IMR-90 (cell line): ENCODE data around the gene SLC4A9. TPM values are rescaled to one million over a fixed set of nuclear protein-coding genes. Genes with fewer than 3 reads are reported as not detected.

ENCODE experiments used
- ATAC-seq: fragments of 200-7000 bp; cut with Tn5 transposase; 2 replicates; pipeline ENCODE4 v1.9.1; 2020; ENCODE audit warnings: low read depth, mild to moderate bottlenecking, moderate library complexity
- BruUV-seq: library from RNA; stranded (reverse); fragments of 400-500 nt; replicated peaks from 2 replicates; lab custom pipeline; 2021; lab: Mats Ljungman, UMichigan
- CTCF ChIA-PET: fragments of 300-600 bp; formaldehyde crosslinking; extraction: SDS; loops from one replicate; lab custom pipeline; 2021; ENCODE audit warnings: antibody characterized with exemption; lab: Yijun Ruan, JAX
- POLR2A ChIA-PET: fragments of 300-600 bp; sonication (Branson Sonifier 250); formaldehyde crosslinking; loops from one replicate; lab custom pipeline; 2022; ENCODE audit warnings: antibody characterized with exemption; ENCODE audit not compliant: unreplicated experiment; lab: Charles Lee
- DNase-seq: peaks from one replicate; pipeline ENCODE4 v3.0.0; 2013
- H2AFZ ChIP-seq: replicated peaks from 2 replicates; pipeline ENCODE3; 2013; ENCODE audit warnings: low read length, mild to moderate bottlenecking; ENCODE audit not compliant: poor library complexity
- H2AK5ac ChIP-seq: 2 replicates; pipeline ENCODE4 v1.6.1; 2013; ENCODE audit warnings: low read depth, low read length, inconsistent platforms
- H2AK9ac ChIP-seq: replicated peaks from 2 replicates; pipeline ENCODE3; 2013; ENCODE audit warnings: mild to moderate bottlenecking, low read depth, low read length, moderate library complexity; ENCODE audit not compliant: poor library complexity
- H2BK120ac ChIP-seq: 2 replicates; pipeline ENCODE4 v1.6.1; 2013; ENCODE audit warnings: low read depth, low read length, inconsistent platforms
- H2BK15ac ChIP-seq: 3 replicates; pipeline ENCODE4 v1.6.1; 2013; ENCODE audit warnings: low read depth, low read length, inconsistent platforms
- H2BK20ac ChIP-seq: 2 replicates; pipeline ENCODE4 v1.6.1; 2013; ENCODE audit warnings: low read depth, mild to moderate bottlenecking, inconsistent platforms, low read length, moderate library complexity
- H2BK5ac ChIP-seq: 2 replicates; pipeline ENCODE4 v1.6.1; 2013; ENCODE audit warnings: mild to moderate bottlenecking, low read depth, low read length, inconsistent platforms; ENCODE audit not compliant: poor library complexity, severe bottlenecking
- H3K14ac ChIP-seq: replicated peaks from 2 replicates; pipeline ENCODE4 v1.6.1; 2013; ENCODE audit warnings: low read depth, low read length, inconsistent platforms
- H3K18ac ChIP-seq: 2 replicates; pipeline ENCODE4 v1.6.1; 2013; ENCODE audit warnings: low read depth, low read length, control low read depth
- H3K23ac ChIP-seq: 2 replicates; pipeline ENCODE4 v1.6.1; 2013; ENCODE audit warnings: low read depth, low read length, inconsistent platforms
- H3K27ac ChIP-seq: 2 replicates; pipeline ENCODE4 v1.5.1; 2013; ENCODE audit warnings: mild to moderate bottlenecking, control low read depth, low read length; ENCODE audit not compliant: insufficient read depth
- H3K27me3 ChIP-seq: 2 replicates; pipeline ENCODE4 v1.6.1; 2013; ENCODE audit warnings: low read length; ENCODE audit not compliant: control insufficient read depth, insufficient read depth
- H3K36me3 ChIP-seq: 2 replicates; pipeline ENCODE4 v1.6.1; 2013; ENCODE audit warnings: low read length, mixed read lengths; ENCODE audit not compliant: control insufficient read depth, insufficient read depth
- H3K4ac ChIP-seq: 2 replicates; pipeline ENCODE4 v1.6.1; 2013; ENCODE audit warnings: low read depth, low read length, inconsistent platforms
- H3K4me1 ChIP-seq: 2 replicates; pipeline ENCODE4 v1.6.1; 2013; ENCODE audit warnings: low read length, mixed read lengths; ENCODE audit not compliant: control insufficient read depth, insufficient read depth
- H3K4me2 ChIP-seq: 2 replicates; pipeline ENCODE4 v1.6.1; 2013; ENCODE audit warnings: low read depth, mild to moderate bottlenecking, control low read depth, low read length, moderate library complexity
- H3K4me3 ChIP-seq: 2 replicates; pipeline ENCODE4 v1.5.1; 2013; ENCODE audit warnings: low read depth, mild to moderate bottlenecking, control low read depth, low read length, moderate library complexity; ENCODE audit not compliant: insufficient read depth
- H3K56ac ChIP-seq: 2 replicates; pipeline ENCODE4 v1.6.1; 2013; ENCODE audit warnings: low read length, inconsistent platforms; ENCODE audit not compliant: insufficient read depth; ENCODE audit errors: extremely low read depth
- H3K79me1 ChIP-seq, 2 experiments: 2 replicates each; pipeline ENCODE4 v1.6.1; 2013; ENCODE audit warnings: low read length in 2 of 2, inconsistent platforms in 1 of 2, low read depth in 1 of 2
- H3K9ac ChIP-seq: 2 replicates; pipeline ENCODE4 v1.6.1; 2013; ENCODE audit warnings: low read depth, low read length, control low read depth
- H3K9me1 ChIP-seq: 2 replicates; pipeline ENCODE4 v1.6.1; 2013; ENCODE audit warnings: low read length, inconsistent platforms; ENCODE audit not compliant: insufficient read depth
- H3K9me3 ChIP-seq: 2 replicates; pipeline ENCODE4 v1.6.1; 2013; ENCODE audit warnings: low read length; ENCODE audit not compliant: control insufficient read depth, insufficient read depth
- H4K20me1 ChIP-seq: 2 replicates; pipeline ENCODE4 v1.6.1; 2013; ENCODE audit warnings: low read length, inconsistent platforms; ENCODE audit not compliant: insufficient read depth
- H4K5ac ChIP-seq: 2 replicates; pipeline ENCODE4 v1.6.1; 2013; ENCODE audit warnings: mild to moderate bottlenecking, low read depth, low read length, control low read depth
- H4K8ac ChIP-seq, 2 experiments: 2 replicates each; pipeline ENCODE4 v1.6.1; 2013; ENCODE audit warnings: low read depth in 2 of 2, low read length in 2 of 2, control low read depth in 1 of 2, inconsistent platforms in 1 of 2
- H4K91ac ChIP-seq: 2 replicates; pipeline ENCODE4 v1.6.1; 2013; ENCODE audit warnings: low read depth, low read length, inconsistent platforms; ENCODE audit not compliant: insufficient read depth
- BHLHE40 ChIP-seq: fragments of 150-350 bp; IDR thresholded peaks from 2 replicates; pipeline ENCODE4 v1.6.1; 2016; ENCODE audit warnings: mild to moderate bottlenecking, low read depth, low read length
- CEBPB ChIP-seq: IDR thresholded peaks from 2 replicates; pipeline ENCODE4 v1.6.1; 2012; ENCODE audit warnings: low read depth, low read length, improper control_type of control experiment
- CHD1 ChIP-seq: IDR thresholded peaks from 2 replicates; pipeline ENCODE4 v1.6.1; 2012; ENCODE audit warnings: low read depth, low read length, improper control_type of control experiment
- CTCF ChIP-seq: conservative IDR thresholded peaks from 2 replicates; pipeline ENCODE4 v1.5.1; 2012; ENCODE audit warnings: mild to moderate bottlenecking, low read depth, low read length, improper control_type of control experiment
- MAFK ChIP-seq: IDR thresholded peaks from 2 replicates; pipeline ENCODE4 v1.6.1; 2012; ENCODE audit warnings: low read depth, low read length, improper control_type of control experiment
- MAZ ChIP-seq: IDR thresholded peaks from 2 replicates; pipeline ENCODE4 v1.6.1; 2012; ENCODE audit warnings: low read depth, mild to moderate bottlenecking, low read length, improper control_type of control experiment, moderate library complexity, borderline replicate concordance
- POLR2A ChIP-seq: IDR thresholded peaks from 2 replicates; pipeline ENCODE4 v1.6.1; 2012; ENCODE audit warnings: mild to moderate bottlenecking, low read depth, low read length
- RAD21 ChIP-seq: IDR thresholded peaks from 2 replicates; pipeline ENCODE4 v1.6.1; 2012; ENCODE audit warnings: low read length, improper control_type of control experiment
- RCOR1 ChIP-seq: IDR thresholded peaks from 2 replicates; pipeline ENCODE4 v1.6.1; 2012; ENCODE audit warnings: mild to moderate bottlenecking, low read length, improper control_type of control experiment; ENCODE audit not compliant: insufficient replicate concordance
- WGBS, 2 experiments: methylation state at CpG; one replicate each; pipeline versions ENCODE4 v1.1.5 to v1.1.7; 2013; ENCODE audit warnings: missing lambda C conversion rate in 2 of 2; ENCODE audit not compliant: insufficient read length in 1 of 2; ENCODE audit errors: extremely low coverage in 2 of 2; 5-methylcytosine and 5-hydroxymethylcytosine counted together
- dilution Hi-C: fragments of 300-500 bp; cut with HindIII; formaldehyde crosslinking; loops from one replicate; pipeline ENCODE4 v1.14.3; 2018; ENCODE audit warnings: low sequenced_read_pairs; ENCODE audit not compliant: unreplicated experiment
- in situ Hi-C: fragments of 300-500 bp; cut with MboI; formaldehyde crosslinking; loops from 3 replicates; pipeline ENCODE4 v1.14.3; 2019; ENCODE audit warnings: low sequenced_read_pairs, inconsistent platforms, mixed read lengths
- intact Hi-C: fragments of 100-400 bp; cut with micrococcal nuclease; formaldehyde crosslinking; loops from 2 replicates; pipeline ENCODE4 v1.10.0; 2022
- polyA plus RNA-seq, 3 experiments: library from polyadenylated mRNA; depleted of rRNA; stranded (reverse); fragments of >200 nt; gene quantifications; 2 replicates each; pipeline ENCODE4 v1.2.3, GENCODE V29; 2012; ENCODE audit warnings: low replicate concordance in 1 of 3
- total RNA-seq: library from RNA; depleted of rRNA; stranded (reverse); fragments of >200 nt; gene quantifications from 2 replicates; pipeline ENCODE4 v1.2.3, GENCODE V29; 2012

SLC4A9 gene
- total and polyA plus RNA-seq, 2 of the 4 experiments (the other 2 are of a cell fraction), result not detected

GRCh38 chr5:140399979-140400729 lies 40.2 kb downstream of the SLC4A9 start:
- Histone ChIP-seq H3K4ac (no peak overlapping the region), H3K4me3 (peak overlapping the region; percentile 59), H3K18ac (no peak overlapping the region), H3K36me3 (no peaks in the 10 kb centered on the region), H2AFZ (peak overlapping the region; percentile 100), H2AK9ac (peak overlapping the region; percentile 69), H3K56ac (0 out of 2 replicates have a peak overlapping the region, but pooled peaks have one; percentile 13), H2BK15ac (no peak overlapping the region), H3K9ac (peak overlapping the region; percentile 34), H3K14ac (0 out of 2 replicates have a peak overlapping the region, but pooled peaks have one; percentile 12), H2BK20ac (no peak overlapping the region), H3K9me3 (no peaks in the 10 kb centered on the region), H4K20me1 (peaks cover 29% of the 10 kb centered on the region), H3K79me1 (peaks cover 3 to 33% of the 10 kb centered on the region in 2 experiments; a peak in 2 of 4 replicates), H2BK5ac (peak overlapping the region; percentile 23), H2BK120ac (no peak overlapping the region), H4K5ac (no peak overlapping the region), H3K23ac (peak overlapping the region; percentile 7), H3K27me3 (no peaks in the 10 kb centered on the region), H2AK5ac (no peak overlapping the region), H3K9me1 (peaks cover 3% of the 10 kb centered on the region; the same call in 1 of the 2 replicates), H3K4me1 (no peaks in the 10 kb centered on the region), H4K8ac (peak overlapping the region in 1 of 2 experiments; percentile 10; a peak in 1 of 4 replicates), H3K4me2 (peak overlapping the region; percentile 84), H4K91ac (no peak overlapping the region), H3K27ac (peak overlapping the region; percentile 6; the same call in 1 of the 2 replicates)
- intact Hi-C loops (loop anchor here (5.0 kb wide), 1 partner anchor 247 kb away; the partner anchor contains the start of genes IK and NDUFA2), dilution Hi-C loops (no loop called here), in situ Hi-C loops (no loop called here)
- DNase-seq (no peak), ATAC-seq (no peak)
- no TSS peak for BruUV-seq
- 0% methylated on average over 7 of the region's 25 CpGs; no CpG with 5 or more reads in 1 of the 2 experiments for WGBS, 2 experiments
- CTCF ChIA-PET, result interaction anchor here (0.7 kb wide), 1 partner anchor 104 kb away, joined by 3 read pairs; no protein-coding TSS in a partner anchor
- TF ChIP-seq MAZ (no peak), POLR2A (no peak), CHD1 (no peak), MAFK (no peak), BHLHE40 (no peak), RAD21 (no peak; the same call in 1 of the 2 replicates), RCOR1 (no peak), CEBPB (no peak), CTCF (no peak)
- POLR2A ChIA-PET, result interaction anchor here (0.6 kb wide), 1 partner anchor 34 kb away, joined by 3 read pairs; no protein-coding TSS in a partner anchor
